ENCODE results near the gene ACSS3.
A peak's percentile ranks its signal among the peaks of the same experiment; 100 is the strongest.

GRCh38 chr12:81257947-81258551 is 180.2 kb downstream of the ACSS3 start:
- no peak for TF ChIP-seq CREB1 (IDR thresholded peaks at IDR 0.05; ENCODE audit: low read depth)
- peak; percentile 80 for TF ChIP-seq RAD21 (IDR thresholded peaks at IDR 0.05; ENCODE audit: low read depth)
- no peak for TF ChIP-seq REST (IDR thresholded peaks at IDR 0.05; ENCODE audit: low read depth)
- no peak for TF ChIP-seq YY1 (IDR thresholded peaks at IDR 0.05; ENCODE audit: low read depth)
- TF ChIP-seq TAF1 (IDR thresholded peaks at IDR 0.05; ENCODE audit: low read depth), result no peak
- no peak for TF ChIP-seq EP300 (IDR thresholded peaks at IDR 0.05; ENCODE audit: borderline replicate concordance)
- no peak for TF ChIP-seq USF1 (IDR thresholded peaks at IDR 0.05)
- TF ChIP-seq ZBTB7A (IDR thresholded peaks at IDR 0.05; ENCODE audit: low read depth), result no peak
- no peak for TF ChIP-seq NFIC (IDR thresholded peaks at IDR 0.05)

Data from Ishikawa (cell line).